Esophagus (tissue), 2 donors: ENCODE data around the gene PRKACB. TPM values are rescaled to one million over a fixed set of nuclear protein-coding genes. Genes with fewer than 3 reads are reported as not detected.

Experiments used
- polyA plus RNA-seq, 2 donors: library from polyadenylated mRNA; stranded (reverse); fragments of 200-250 nt; gene quantifications; one replicate each; pipeline ENCODE4 v1.2.3, GENCODE V29; 2013
- donor health status: healthy with polysubstance abuse.
- donor health status: Bipolar disorder and iron deficiency.

The PRKACB gene
- polyA plus RNA-seq, 2 donors, result 4.1 to 5.1 TPM

Other genes starting within 250 kb of the PRKACB start
- 1 to 10 TPM; 1.6 to 3.6 TPM for gene TTLL7, start 145.1 kb upstream of the PRKACB start, polyA plus RNA-seq
- under 1 TPM; 0.45 to 0.59 TPM for gene SAMD13, start 157.4 kb downstream of the PRKACB start, polyA plus RNA-seq